ENCODE results near the gene BBS2.

The BBS2 gene

DNA sequence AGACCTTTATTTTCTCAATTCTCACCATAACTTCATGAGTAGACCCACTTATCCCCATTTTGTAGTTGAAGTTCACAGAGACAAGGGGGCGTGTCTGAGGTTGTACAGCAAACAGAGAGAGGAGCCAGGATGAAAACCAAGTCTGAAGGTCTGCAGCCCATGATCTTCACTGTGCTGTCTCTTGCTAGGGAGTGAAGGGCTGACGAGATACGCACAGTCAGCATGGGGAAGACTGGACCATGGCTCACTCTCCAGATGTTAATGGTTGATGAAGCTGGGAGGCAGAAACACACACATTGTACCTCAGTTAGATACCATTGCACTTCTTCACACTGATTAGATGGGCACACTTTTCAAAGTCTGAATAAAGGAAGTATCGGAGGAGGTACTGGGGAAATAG lies 39.3 kb upstream of the BBS2 start:
- no CpG with 5 or more reads among the region's 4 CpGs for WGBS (ENCODE audit: extremely low coverage, insufficient coverage, insufficient read length)
- H4K91ac ChIP-seq (ENCODE audit: low read depth, low read length): no peak overlapping the region
- H4K12ac ChIP-seq (ENCODE audit: low read depth, low read length): no peak overlapping the region
- H3K79me1 ChIP-seq (ENCODE audit: low read length): no peaks in the 10 kb centered on the region
- no peaks in the 10 kb centered on the region for H3K27me3 ChIP-seq (ENCODE audit: insufficient read depth, low read length)
- H3K9me3 ChIP-seq (ENCODE audit: insufficient read depth, low read depth, low read length): no peaks in the 10 kb centered on the region
- no peak overlapping the region for H3K4me2 ChIP-seq (ENCODE audit: low read length)
- no peaks in the 10 kb centered on the region for H3K79me2 ChIP-seq (ENCODE audit: control insufficient read depth, insufficient read depth, low read length, poor library complexity)
- no peak overlapping the region for H2AFZ ChIP-seq (ENCODE audit: insufficient read depth, low read length, poor library complexity)
- no peak overlapping the region for H2AK5ac ChIP-seq (ENCODE audit: low read length)
- H4K8ac ChIP-seq (ENCODE audit: low read depth, low read length): no peak overlapping the region
- H3K4me1 ChIP-seq (ENCODE audit: control insufficient read depth in 1 of 2, insufficient read depth in 2 of 2, low read length in 2 of 2): no peaks in the 10 kb centered on the region
- no peak overlapping the region for H2BK12ac ChIP-seq (ENCODE audit: low read length)
- no peak overlapping the region for H3K9ac ChIP-seq (ENCODE audit: low read length)
- no peak overlapping the region for H3K18ac ChIP-seq (ENCODE audit: low read length)
- no peak overlapping the region for H2BK120ac ChIP-seq (ENCODE audit: insufficient read depth, low read length, poor library complexity)
- H3K36me3 ChIP-seq (ENCODE audit: control insufficient read depth in 1 of 2, insufficient read depth in 2 of 2, low read length in 2 of 2): no peaks in the 10 kb centered on the region
- no peak overlapping the region for H3K27ac ChIP-seq (ENCODE audit: low read depth, low read length)
- no peak overlapping the region for H2BK5ac ChIP-seq (ENCODE audit: low read depth, low read length, poor library complexity)
- no peak overlapping the region for H3K4ac ChIP-seq (ENCODE audit: low read depth, low read length)
- no peak for DNase-seq
- H3K14ac ChIP-seq (ENCODE audit: low read length): no peak overlapping the region
- H3K23ac ChIP-seq (ENCODE audit: low read length): no peak overlapping the region
- no peak overlapping the region for H3K4me3 ChIP-seq (ENCODE audit: low read depth, low read length)

- no peak overlapping the region for H3K4me2 ChIP-seq (ENCODE audit: low read length)
- H4K91ac ChIP-seq (ENCODE audit: low read depth, low read length): no peak overlapping the region
- no peaks in the 10 kb centered on the region for H3K79me2 ChIP-seq (ENCODE audit: control insufficient read depth, insufficient read depth, low read length, poor library complexity)
- no peaks in the 10 kb centered on the region for H3K4me1 ChIP-seq (ENCODE audit: control insufficient read depth in 1 of 2, insufficient read depth in 2 of 2, low read length in 2 of 2)
- no peak overlapping the region for H3K4ac ChIP-seq (ENCODE audit: low read depth, low read length)
- H3K27me3 ChIP-seq (ENCODE audit: insufficient read depth, low read length): no peaks in the 10 kb centered on the region
- no peak overlapping the region for H4K8ac ChIP-seq (ENCODE audit: low read depth, low read length)
- no peak overlapping the region for H3K14ac ChIP-seq (ENCODE audit: low read length)
- no peak overlapping the region for H2BK12ac ChIP-seq (ENCODE audit: low read length)
- H2BK120ac ChIP-seq (ENCODE audit: insufficient read depth, low read length, poor library complexity): no peak overlapping the region
- DNase-seq: no peak
- H3K27ac ChIP-seq (ENCODE audit: low read depth, low read length): no peak overlapping the region
- H3K18ac ChIP-seq (ENCODE audit: low read length): no peak overlapping the region
- H2AFZ ChIP-seq (ENCODE audit: insufficient read depth, low read length, poor library complexity): no peak overlapping the region
- no peak overlapping the region for H4K12ac ChIP-seq (ENCODE audit: low read depth, low read length)
- H3K4me3 ChIP-seq (ENCODE audit: low read depth, low read length): no peak overlapping the region
- no peaks in the 10 kb centered on the region for H3K79me1 ChIP-seq (ENCODE audit: low read length)
- no peaks in the 10 kb centered on the region for H3K36me3 ChIP-seq (ENCODE audit: control insufficient read depth in 1 of 2, insufficient read depth in 2 of 2, low read length in 2 of 2)
- no peak overlapping the region for H3K23ac ChIP-seq (ENCODE audit: low read length)
- H2AK5ac ChIP-seq (ENCODE audit: low read length): no peak overlapping the region
- no peak overlapping the region for H2BK5ac ChIP-seq (ENCODE audit: low read depth, low read length, poor library complexity)
- no CpG with 5 or more reads among the region's 8 CpGs for WGBS (ENCODE audit: extremely low coverage, insufficient coverage, insufficient read length)
- H3K9me3 ChIP-seq (ENCODE audit: insufficient read depth, low read depth, low read length): no peaks in the 10 kb centered on the region
- no peak overlapping the region for H3K9ac ChIP-seq (ENCODE audit: low read length)
These were observed 38.4 kb upstream of the BBS2 start for GRCh38 chr16:56558024-56558747.

GRCh38 chr16:56554441-56554840 lies 34.6 kb upstream of the BBS2 start:
- H4K91ac ChIP-seq (ENCODE audit: low read depth, low read length): no peak overlapping the region
- no peak overlapping the region for H3K4me2 ChIP-seq (ENCODE audit: low read length)
- H2BK12ac ChIP-seq (ENCODE audit: low read length): no peak overlapping the region
- no peaks in the 10 kb centered on the region for H3K27me3 ChIP-seq (ENCODE audit: insufficient read depth, low read length)
- no peak overlapping the region for H3K27ac ChIP-seq (ENCODE audit: low read depth, low read length)
- H3K9ac ChIP-seq (ENCODE audit: low read length): no peak overlapping the region
- no peak overlapping the region for H4K12ac ChIP-seq (ENCODE audit: low read depth, low read length)
- H2AFZ ChIP-seq (ENCODE audit: insufficient read depth, low read length, poor library complexity): no peak overlapping the region
- no peak overlapping the region for H2BK5ac ChIP-seq (ENCODE audit: low read depth, low read length, poor library complexity)
- no peak for DNase-seq
- H4K8ac ChIP-seq (ENCODE audit: low read depth, low read length): no peak overlapping the region
- no peak overlapping the region for H2BK120ac ChIP-seq (ENCODE audit: insufficient read depth, low read length, poor library complexity)
- H2AK5ac ChIP-seq (ENCODE audit: low read length): no peak overlapping the region
- no peaks in the 10 kb centered on the region for H3K79me1 ChIP-seq (ENCODE audit: low read length)
- H3K4me1 ChIP-seq (ENCODE audit: control insufficient read depth in 1 of 2, insufficient read depth in 2 of 2, low read length in 2 of 2): no peaks in the 10 kb centered on the region
- no peaks in the 10 kb centered on the region for H3K79me2 ChIP-seq (ENCODE audit: control insufficient read depth, insufficient read depth, low read length, poor library complexity)
- no peak overlapping the region for H3K18ac ChIP-seq (ENCODE audit: low read length)
- H3K4ac ChIP-seq (ENCODE audit: low read depth, low read length): no peak overlapping the region
- H3K14ac ChIP-seq (ENCODE audit: low read length): no peak overlapping the region
- H3K36me3 ChIP-seq (ENCODE audit: control insufficient read depth in 1 of 2, insufficient read depth in 2 of 2, low read length in 2 of 2): no peaks in the 10 kb centered on the region
- no peak overlapping the region for H3K23ac ChIP-seq (ENCODE audit: low read length)
- peaks cover 2% of the 10 kb centered on the region for H3K9me3 ChIP-seq (ENCODE audit: insufficient read depth, low read depth, low read length)
- no CpG with 5 or more reads among the region's 10 CpGs for WGBS (ENCODE audit: extremely low coverage, insufficient coverage, insufficient read length)
- H3K4me3 ChIP-seq (ENCODE audit: low read depth, low read length): no peak overlapping the region

GRCh38 chr16:56551796-56552738 lies 32.2 kb upstream of the BBS2 start:
- Histone ChIP-seq H3K36me3 (ENCODE audit: control insufficient read depth in 1 of 2, insufficient read depth in 2 of 2, low read length in 2 of 2) (no peaks in the 10 kb centered on the region), H3K23ac (ENCODE audit: low read length) (no peak overlapping the region), H3K4ac (ENCODE audit: low read depth, low read length) (no peak overlapping the region), H4K8ac (ENCODE audit: low read depth, low read length) (no peak overlapping the region), H3K27ac (ENCODE audit: low read depth, low read length) (no peak overlapping the region), H2AFZ (ENCODE audit: insufficient read depth, low read length, poor library complexity) (no peak overlapping the region), H2BK12ac (ENCODE audit: low read length) (no peak overlapping the region), H3K79me1 (ENCODE audit: low read length) (peaks cover 2% of the 10 kb centered on the region), H3K4me1 (ENCODE audit: control insufficient read depth in 1 of 2, insufficient read depth in 2 of 2, low read length in 2 of 2) (peaks cover 0 to 4% of the 10 kb centered on the region in 2 experiments), H3K27me3 (ENCODE audit: insufficient read depth, low read length) (no peaks in the 10 kb centered on the region), H3K14ac (ENCODE audit: low read length) (no peak overlapping the region), H3K9ac (ENCODE audit: low read length) (no peak overlapping the region), H3K4me2 (ENCODE audit: low read length) (no peak overlapping the region), H3K79me2 (ENCODE audit: control insufficient read depth, insufficient read depth, low read length, poor library complexity) (no peaks in the 10 kb centered on the region), H3K4me3 (ENCODE audit: low read depth, low read length) (no peak overlapping the region), H4K12ac (ENCODE audit: low read depth, low read length) (no peak overlapping the region), H2AK5ac (ENCODE audit: low read length) (no peak overlapping the region), H3K9me3 (ENCODE audit: insufficient read depth, low read depth, low read length) (peaks cover 2% of the 10 kb centered on the region), H3K18ac (ENCODE audit: low read length) (no peak overlapping the region), H2BK120ac (ENCODE audit: insufficient read depth, low read length, poor library complexity) (no peak overlapping the region), H4K91ac (ENCODE audit: low read depth, low read length) (no peak overlapping the region), H2BK5ac (ENCODE audit: low read depth, low read length, poor library complexity) (no peak overlapping the region)
- DNase-seq: no peak
- WGBS (ENCODE audit: extremely low coverage, insufficient coverage, insufficient read length): no CpG with 5 or more reads among the region's 11 CpGs
